Peyer's patch (tissue), 4 donors: ENCODE results near the gene LCK.
"Not testable (repeated sequence)": the region's sequence is repeated elsewhere in the genome, so short reads cannot be mapped to it uniquely, and the experiment has no call there.

ENCODE experiments used
- CTCF ChIP-seq, 6 experiments: fragments of 450-650 bp in 4 of 6; fragments of 200-600 bp in 2 of 6; sonication (generic) in 1 of 6; IDR thresholded peaks; one replicate each; pipeline ENCODE4 v1.5.1; 2017 to 2019; ENCODE audit warnings: antibody characterized with exemption in 6 of 6, mild to moderate bottlenecking in 3 of 6, moderate library complexity in 1 of 6
- POLR2A ChIP-seq, 2 donors: fragments of 450-650 bp; IDR thresholded peaks; one replicate each; pipeline ENCODE4 v1.5.1; 2017; ENCODE audit warnings: antibody characterized with exemption in 2 of 2, mild to moderate bottlenecking in 2 of 2, moderate library complexity in 2 of 2

- TF ChIP-seq POLR2A, CTCF (IDR thresholded peaks at IDR 0.05): not testable (repeated sequence)
These were observed 33.7 kb downstream of the LCK start for GRCh38 chr1:32284777-32285176.
